HTR-8/SVneo (cell line): ENCODE measurements around the gene S100A3.
A peak's percentile ranks its signal among the peaks of the same experiment; 100 is the strongest.

Experiments
- DNase-seq: peaks from one replicate; pipeline ENCODE4 v3.0.0; 2011; ENCODE audit warnings: low spot score, mixed read lengths; ENCODE audit not compliant: insufficient read length
- FAIRE-seq: peaks from 2 replicates; lab custom pipeline; 2011; peaks lifted over from hg19 to GRCh38; lab: Jason Lieb, UNC

Gene S100A3

DNA sequence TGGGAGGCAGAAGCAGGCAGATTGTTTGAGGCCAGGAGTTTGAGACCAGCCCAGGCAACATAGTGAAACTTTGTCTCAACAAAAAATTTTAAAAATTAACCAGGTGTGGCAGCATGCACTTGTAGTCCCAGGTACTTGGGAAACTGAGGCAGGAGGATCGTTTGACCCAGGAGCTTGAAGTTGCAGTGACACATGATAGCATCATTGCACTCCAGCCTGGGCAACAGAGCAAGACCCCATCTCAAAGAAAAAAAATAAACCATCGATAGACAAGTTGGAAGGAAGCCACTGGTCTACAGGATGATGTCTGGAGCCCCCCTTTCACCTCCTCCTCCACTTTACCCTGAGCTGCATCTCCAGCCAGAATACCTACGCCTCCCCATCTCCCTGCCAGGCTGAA is 29.8 kb downstream of the S100A3 start:
- FAIRE-seq = no peak
- no peak for DNase-seq

DNA sequence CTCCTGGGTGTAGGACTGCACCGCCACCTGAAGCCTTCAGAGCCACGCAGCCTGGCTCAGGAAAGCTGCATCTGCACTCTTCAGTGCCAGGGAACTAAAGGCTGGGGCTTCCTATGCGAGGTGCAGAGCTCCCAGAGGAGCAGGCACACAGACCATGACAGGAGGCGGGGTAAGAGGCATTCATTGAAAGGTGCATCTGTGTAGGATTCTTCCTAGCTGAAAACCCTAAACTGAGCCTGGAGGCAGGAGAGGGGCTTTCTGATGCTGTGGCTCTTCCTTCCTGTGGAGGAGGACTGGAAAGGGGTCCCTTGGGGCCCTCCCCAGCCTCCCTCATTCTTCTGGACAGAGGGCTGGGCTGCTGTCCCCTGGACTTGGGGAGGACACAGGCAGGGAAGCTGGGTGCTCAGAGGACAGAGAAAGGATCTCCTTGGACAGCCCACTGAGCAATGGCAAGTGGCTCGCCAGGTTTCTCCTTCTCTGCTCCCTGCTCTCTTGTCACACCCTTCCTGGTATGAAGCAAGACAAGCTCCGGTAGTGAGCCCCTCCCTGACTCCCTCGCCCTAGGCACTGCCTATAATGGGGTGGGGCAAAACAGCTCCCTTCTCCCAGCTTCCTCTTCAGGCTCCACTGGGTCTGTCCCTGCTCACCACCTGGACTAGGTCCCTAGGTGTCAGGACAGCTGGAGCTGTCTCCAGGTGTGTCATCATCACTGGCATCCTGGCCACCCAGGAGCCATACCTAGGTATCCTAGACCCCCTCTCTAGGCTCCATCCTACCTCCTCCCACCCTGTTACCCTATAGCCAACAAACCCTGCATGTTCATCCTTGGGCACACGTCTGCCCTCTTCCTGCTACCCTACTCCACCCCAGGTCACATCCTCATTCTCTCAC is 33.3 kb downstream of the S100A3 start:
- DNase-seq (no peak), FAIRE-seq (no peak)

DNA sequence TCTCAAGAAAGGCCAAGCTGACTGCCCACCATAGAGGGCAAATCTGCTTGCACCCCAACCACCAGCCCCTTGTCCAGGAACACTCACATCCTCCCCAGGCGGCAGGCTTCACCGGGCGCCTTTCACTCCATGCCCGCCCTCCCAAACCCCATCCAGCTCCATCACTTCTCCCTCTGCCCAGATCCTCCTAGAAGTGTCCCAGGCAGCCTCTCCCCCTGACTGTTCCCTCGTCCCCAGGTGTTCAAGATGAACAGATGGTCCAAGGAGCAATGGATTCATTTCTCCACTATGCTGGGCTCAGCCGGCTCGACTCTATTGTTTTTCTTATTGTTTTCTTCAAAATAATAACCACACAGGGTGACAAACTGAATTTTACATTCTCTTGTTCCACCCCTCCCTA is 35.4 kb downstream of the S100A3 start:
- FAIRE-seq (no peak), DNase-seq (no peak)

DNA sequence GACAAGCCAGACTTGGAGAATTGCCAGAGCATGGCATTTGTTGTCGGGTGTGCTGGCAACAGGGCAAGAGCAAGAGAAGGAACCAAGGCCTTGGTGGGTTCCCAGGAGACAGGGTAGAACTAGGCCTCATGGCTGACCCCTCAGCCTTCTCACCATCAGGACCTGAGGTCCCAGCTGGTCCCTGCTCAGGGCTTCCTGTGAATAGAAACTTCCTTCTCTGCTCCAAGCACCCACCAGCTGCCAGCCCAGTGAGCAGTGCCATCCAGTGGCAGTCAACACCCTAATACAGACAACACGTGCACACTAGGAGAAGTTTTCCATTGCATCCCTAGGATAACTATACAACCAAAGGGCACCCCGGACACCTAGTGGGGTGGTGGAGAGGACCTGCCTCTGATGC is 36.0 kb downstream of the S100A3 start:
- DNase-seq = no peak
- FAIRE-seq = no peak

DNA sequence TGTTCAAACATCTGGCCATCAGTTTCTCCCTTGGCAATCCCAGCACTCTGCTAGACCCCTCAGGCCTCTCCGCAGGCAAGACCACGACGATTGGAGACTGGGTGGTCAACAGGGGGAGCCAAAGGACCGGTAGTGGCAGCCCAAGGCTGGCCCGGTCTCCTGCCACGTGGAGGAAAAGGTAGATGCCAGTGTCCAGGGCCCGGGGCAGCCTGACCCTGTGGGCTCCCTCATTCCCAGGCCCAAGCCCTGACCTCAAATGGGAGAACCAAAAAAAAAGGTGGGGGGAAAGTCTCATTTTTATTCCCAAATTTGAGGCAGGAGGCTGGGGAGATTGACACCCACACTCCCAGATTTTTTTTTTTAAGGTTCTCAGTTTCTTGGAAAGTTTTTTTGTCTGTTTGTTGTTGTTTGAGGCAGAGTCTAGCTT is 38.1 kb downstream of the S100A3 start:
- FAIRE-seq (no peak), DNase-seq (peak; percentile 85)

DNA sequence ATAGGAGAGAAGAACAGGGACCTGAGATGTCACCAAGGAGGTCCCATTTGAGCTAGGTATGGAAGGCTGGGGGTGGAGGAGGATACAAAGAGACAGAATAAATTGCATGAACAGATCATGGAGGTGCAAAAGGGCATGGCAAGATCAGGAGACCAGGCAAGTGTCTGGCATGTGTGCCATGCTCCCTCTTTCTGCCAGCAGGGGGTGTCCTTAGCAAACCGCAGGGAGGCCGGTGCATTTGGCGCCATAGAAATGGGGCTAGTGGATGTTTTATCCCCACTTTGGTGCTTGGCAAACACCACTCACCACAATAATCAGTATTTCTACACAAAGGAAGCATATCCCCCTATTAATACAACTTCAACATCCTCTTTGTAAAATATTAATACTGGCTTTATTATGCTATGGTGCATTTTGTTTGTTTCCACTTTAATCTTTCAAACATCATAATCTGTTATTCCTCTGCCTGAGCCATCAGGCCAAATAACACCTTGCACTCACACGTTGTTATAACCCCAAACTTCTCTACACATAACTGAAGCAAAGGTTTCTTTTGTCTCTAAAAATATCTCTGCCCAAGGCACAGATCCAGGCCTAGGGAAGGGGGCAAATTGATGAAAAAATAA is 39.2 kb downstream of the S100A3 start:
- DNase-seq (no peak), FAIRE-seq (no peak)

DNA sequence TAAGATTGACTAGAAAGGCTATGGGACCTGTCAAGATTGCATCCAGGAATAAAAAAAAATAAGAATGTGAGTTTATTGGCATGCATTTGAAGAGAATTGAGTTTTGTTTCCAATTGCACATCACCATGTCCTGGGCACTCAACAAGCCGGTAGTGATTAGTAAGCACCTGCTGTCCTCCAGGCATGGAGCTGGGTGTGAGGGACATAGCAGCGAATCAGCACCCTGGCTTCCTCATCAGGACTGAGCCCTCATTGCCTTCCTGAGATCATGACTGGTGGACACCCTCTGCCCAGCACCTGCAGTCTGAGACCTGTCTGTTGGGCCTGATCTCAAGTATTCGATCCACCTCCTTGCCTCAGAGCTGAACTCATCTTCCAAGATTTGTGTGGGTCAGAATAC is 40.0 kb downstream of the S100A3 start:
- no peak for FAIRE-seq
- no peak for DNase-seq

DNA sequence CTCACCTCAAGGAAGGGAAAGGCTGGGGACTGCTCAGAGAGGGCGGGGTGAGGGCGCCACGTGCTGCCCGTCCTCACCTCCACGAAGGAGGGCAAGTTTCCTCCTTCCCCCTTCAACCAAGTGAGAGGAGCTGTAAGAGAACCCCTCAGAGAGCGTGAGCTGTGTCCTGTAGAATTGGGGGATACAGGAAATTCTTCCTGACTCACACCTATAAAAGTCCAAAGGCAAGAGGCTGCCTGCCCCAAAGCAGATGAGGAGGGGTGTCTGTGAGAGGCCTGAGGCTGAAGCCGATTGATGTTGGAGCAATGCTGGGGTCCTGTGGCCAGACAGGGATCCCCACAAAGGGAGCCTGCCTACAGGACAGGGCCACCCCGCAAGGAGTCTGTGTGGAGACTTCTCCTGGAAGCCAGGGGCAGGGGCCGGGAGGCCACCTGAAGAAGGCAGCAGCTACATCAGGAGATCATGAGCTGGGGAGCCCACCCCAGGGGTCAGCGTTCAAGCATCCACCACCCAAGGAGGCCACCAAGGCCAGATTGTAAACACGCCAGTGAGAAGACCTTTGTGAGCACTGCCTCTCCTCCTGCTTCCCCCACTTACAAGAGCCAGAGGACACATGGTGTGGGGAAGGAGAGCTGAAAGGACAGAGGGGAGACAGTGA is 41.0 kb downstream of the S100A3 start:
- FAIRE-seq = no peak

DNA sequence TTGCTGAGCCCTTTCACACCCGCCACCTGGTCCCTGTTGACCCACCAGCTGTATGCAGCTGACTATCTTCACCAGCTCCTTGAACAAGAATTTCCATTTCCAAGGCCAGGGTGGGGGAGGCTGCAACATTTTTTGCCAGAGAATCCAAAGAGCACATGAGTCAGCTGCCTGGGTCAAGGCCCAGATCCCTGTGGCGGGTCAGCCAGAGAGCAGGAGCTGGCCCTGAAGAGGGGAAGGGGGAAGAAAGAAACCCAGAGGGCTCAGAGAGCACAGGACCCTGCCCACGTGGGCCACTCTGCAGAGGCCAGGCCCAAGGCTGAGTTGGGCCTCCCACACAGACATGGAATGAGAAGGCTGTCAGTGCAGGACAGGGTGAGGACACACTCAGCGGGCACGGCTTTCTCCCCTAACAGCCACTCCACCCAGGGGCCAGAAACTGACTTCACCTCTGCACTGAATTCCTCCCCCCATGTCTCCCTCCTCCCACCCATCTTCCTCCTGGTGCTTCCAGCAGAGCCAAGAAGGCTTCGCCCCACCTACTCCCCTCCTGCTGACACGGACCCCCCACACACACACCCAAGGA is 42.1 kb downstream of the S100A3 start:
- FAIRE-seq (peak; percentile 42), DNase-seq (no peak)

More for the DNA sequence above, 41.0 kb downstream of the S100A3 start:
- no peak for DNase-seq

DNA sequence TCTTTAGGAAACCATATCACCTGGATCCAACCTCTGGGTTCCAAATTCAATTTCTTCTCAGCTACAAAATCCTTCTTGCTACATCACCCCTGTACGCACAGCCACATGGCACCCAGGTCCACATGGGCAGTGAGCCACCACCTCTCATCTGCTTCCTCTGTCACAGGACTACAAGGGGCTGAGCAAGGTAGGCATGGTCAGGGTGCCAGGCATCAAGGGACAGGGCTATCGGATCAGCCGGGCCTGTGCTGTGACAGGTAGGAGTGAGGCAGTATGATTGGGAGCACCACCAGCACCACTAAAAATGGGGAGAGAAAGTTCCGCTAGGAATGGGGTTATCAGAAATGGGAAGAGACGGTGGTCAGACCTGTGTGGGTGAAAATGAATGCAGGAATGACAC is 42.7 kb downstream of the S100A3 start:
- FAIRE-seq (no peak), DNase-seq (no peak)

DNA sequence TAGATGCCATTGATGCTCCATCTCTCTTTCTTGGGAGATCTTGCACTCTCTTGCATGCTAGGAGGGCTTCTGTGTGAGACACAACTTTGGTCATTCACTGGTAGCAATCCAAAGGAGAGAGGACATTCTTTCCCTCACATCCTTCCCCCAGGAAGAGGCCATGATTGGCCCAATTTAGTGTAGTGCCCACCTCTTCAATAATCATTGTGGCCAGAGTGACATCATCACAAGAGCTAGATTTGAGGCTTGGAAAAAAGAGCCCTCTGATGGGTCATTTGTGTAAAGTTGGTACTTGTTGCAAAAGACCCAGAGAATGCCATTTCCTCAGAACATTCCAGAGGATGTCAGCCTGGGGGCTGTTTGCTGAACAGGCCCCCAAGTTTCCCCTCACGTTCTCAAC is 43.5 kb downstream of the S100A3 start:
- no peak for DNase-seq
- FAIRE-seq = no peak

DNA sequence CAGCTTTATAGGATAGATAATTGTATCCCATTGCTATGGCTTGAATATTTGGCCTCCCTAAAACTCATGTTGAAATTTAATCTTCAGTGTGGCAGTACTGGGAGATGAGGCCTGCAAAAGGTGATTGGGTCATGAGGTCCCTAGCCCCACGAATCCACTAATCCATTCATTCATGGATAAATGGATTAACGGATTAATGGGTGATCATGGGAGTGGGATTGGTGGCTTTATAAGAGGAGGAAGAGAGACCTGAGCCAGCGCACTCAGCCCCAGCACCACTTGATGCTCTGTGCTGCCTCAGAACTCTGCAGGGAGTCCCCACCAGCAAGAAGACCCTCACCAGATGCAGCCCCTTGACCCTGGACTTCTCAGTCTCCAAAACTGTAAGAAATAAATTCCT is 45.3 kb downstream of the S100A3 start:
- DNase-seq = no peak
- FAIRE-seq = no peak

DNA sequence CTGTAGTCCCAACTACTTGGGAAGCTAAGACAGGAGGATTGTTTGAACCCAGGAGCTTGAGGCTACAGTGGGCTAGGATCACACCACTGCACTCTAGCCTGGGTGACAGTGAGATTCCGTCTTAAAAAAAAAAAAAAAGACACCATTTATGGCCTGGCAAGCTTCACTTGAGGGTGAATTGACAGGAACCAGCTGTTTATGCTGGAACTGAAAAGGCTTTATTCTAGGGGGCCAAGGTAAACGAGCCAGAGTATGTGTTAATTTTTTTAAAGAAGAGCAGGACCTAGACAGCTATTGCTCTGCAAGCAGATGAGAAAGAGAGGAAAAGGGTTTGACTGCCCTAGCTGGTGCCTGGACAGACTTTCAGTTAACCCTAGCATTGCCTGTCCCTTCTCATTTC is 50.3 kb downstream of the S100A3 start:
- FAIRE-seq = no peak

More for the DNA sequence above, 50.3 kb downstream of the S100A3 start:
- DNase-seq = no peak
